GM12872 (cell line): ENCODE results near the gene ETNK2.

Experiments used
- TF ChIP-seq, protein P1 (sequence below): IDR thresholded peaks from 3 replicates; pipeline ENCODE4 v1.5.1; 2011; ENCODE audit warnings: low read depth, mild to moderate bottlenecking, low read length, moderate library complexity; ENCODE audit not compliant: insufficient read depth

ETNK2 gene

DNA sequence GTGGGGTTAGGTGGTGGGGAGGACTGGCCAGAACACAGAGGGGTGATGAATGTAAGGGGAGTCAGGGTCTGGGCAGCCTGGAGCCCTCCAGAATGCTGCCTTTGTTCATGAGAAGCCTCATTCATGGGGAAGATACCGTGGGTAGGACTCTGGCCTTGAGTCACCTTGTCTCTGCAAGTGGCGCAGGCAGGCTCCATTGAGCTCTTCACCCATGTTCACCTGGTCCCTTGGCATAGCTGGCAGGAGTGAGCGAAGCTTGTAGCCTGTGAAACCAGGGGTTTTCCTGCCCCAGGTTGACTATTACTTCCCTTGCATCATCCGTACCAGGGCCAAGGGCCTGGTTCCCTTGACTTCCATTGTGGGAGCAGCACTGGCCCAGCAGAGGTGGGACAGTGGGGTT, 53.2 kb downstream of the ETNK2 start:
- TF ChIP-seq, protein P1, sequence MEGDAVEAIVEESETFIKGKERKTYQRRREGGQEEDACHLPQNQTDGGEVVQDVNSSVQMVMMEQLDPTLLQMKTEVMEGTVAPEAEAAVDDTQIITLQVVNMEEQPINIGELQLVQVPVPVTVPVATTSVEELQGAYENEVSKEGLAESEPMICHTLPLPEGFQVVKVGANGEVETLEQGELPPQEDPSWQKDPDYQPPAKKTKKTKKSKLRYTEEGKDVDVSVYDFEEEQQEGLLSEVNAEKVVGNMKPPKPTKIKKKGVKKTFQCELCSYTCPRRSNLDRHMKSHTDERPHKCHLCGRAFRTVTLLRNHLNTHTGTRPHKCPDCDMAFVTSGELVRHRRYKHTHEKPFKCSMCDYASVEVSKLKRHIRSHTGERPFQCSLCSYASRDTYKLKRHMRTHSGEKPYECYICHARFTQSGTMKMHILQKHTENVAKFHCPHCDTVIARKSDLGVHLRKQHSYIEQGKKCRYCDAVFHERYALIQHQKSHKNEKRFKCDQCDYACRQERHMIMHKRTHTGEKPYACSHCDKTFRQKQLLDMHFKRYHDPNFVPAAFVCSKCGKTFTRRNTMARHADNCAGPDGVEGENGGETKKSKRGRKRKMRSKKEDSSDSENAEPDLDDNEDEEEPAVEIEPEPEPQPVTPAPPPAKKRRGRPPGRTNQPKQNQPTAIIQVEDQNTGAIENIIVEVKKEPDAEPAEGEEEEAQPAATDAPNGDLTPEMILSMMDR, result no peak

DNA sequence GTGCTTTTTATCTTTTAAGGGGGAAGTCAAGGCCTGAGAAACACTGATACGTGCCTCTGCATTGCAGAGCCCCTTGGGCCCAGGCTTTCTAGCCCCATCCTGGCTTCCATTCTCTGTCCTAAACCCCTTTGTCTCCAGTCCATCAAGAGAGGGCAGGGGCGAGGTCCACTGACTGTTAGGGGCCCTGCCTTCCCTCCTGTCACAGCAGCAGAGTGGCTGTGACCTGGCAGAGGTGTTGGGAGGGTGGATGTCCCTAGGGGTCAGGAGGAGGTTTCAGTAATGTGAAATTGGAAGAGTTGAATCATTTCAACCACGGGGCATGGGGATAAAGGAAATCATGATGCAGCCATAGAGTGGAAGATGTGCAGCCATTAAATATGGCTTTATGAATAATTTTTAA, 54.9 kb downstream of the ETNK2 start:
- TF ChIP-seq, protein P1, result no peak

DNA sequence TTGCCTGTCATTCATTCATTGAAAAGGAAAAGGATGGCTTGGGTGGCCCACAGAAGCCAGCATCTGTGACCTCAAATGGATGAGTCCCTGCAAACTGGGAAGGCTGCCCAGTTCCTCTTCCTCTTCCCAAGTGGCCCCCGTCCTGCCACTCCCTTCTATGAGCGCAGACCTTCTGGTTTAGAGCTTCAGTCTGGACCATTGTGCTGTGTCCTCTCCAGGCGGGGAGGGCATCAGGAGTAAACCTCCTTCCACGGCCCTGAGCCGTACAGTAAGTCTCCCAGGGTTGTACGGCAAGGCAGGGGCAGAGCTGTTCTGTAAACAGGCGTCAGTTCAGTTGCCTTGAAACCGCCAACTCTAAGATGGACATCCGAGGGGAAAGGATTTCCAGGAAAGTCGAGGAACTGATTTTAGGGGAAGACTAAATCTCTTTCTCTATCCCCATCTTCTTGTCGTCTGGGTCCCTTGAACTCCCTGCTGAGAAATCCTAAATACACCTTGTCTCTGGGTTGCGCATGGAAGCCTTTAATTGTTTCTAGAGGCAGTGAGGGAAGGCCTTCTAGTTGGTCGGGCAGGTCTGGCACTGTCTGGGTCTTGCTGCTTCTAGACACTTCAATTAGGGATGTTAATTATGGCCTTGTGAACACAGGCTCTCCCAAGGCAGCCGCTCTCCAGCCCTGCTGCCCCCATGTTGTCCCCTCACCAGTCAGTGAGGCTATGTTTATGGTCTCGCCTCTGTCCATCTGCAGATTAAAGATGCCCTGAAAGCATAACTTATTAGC, 56.8 kb downstream of the ETNK2 start:
- TF ChIP-seq, protein P1, result no peak

DNA sequence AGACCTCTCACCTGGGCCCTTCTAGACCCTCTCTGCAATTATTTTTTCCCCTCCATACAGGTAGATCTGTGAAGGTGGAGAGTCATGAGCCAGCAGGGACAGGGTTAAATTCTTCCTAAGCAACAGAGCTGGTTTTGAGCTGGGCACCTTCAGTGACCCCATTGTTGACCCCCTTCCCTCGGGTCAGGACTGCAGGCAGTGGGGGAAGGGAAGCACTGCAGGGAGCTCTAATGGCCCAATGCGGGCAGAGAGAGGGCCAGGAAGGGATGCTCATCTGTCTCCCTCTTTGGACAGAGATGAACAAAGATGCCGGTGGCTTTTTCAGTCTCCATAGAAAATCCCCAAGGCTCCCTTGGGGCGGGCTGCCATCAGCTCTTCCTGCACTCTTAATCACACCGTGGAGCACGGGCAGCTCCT, 57.5 kb downstream of the ETNK2 start:
- TF ChIP-seq, protein P1, result no peak

DNA sequence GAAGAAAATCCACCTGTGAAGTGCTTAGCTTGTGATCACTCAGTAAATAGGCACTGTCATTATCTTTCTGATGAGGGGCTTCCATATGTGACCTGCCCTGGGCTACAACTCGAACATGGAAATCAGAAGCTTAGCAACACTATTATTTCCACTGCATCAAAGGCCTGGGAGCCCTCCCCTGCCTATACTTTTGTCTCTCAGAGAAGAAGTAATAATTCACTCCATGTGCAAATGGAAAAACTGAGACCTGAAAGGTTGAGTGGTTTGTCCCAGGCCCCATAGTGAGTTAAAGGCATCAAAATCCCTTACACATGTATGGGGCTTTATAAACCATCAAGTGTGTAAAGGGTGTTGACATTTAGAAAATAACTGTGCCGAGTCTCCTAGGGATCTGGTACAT, 58.1 kb downstream of the ETNK2 start:
- TF ChIP-seq, protein P1, result no peak

DNA sequence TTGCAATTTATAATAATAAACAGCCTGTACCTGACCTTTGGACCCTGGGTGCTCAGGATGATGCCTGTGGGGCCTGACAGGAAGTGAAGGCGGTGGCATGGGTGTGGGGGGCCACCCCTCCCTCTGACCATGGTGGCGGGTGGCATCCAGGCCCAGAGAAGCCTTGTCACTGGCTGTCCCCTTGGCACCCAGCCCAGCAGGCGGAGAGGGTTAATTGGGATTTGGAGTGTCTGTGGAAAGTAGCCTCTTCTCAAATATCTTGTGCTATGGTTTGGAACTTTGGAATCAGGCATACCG, 58.5 kb downstream of the ETNK2 start:
- TF ChIP-seq, protein P1, result no peak

DNA sequence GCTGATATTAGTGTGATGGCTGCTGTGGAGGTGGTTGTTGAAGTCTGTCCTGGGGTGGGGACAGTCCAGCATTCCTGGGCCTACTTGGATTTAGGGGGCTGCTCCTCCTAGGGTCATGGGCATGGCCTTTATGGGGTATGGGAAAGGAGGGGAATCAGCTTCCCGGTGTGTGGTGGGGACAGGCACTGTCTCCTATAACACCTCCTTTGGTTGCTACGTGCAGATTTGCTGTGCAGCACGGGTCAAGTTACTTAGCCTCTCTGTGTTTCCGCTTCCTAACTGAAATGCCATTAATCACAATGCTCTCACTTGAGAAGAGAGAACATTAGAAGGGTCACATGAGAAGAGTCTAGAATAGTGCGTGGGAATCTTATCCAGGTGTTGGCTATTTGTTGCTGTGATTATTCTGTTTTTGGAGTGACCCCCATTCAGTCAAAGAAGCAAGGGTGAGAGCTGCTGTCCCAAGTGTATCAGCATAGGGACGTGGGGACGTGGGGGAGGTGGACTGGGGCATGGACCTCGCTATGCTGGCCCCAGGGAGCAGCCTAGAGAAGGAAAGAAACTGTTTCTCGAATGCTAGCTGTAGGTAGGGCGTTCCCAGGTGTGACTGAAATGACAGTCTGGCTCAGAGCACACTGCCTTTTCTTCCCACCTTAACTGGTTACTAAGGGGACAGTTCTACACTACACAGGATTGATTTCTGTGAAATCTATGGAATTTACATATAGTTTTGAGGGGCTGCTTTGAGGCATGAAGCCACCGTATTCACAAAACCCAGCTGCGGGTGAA, 59.0 kb downstream of the ETNK2 start:
- TF ChIP-seq, protein P1, result no peak
